IMR-90 (cell line): Measurements from ENCODE around the gene OVCA2.

Experiments
- CEBPB ChIP-seq: IDR thresholded peaks from 2 replicates; pipeline ENCODE4 v1.6.1; 2012; ENCODE audit warnings: low read depth, low read length, improper control_type of control experiment
- POLR2A ChIP-seq: IDR thresholded peaks from 2 replicates; pipeline ENCODE4 v1.6.1; 2012; ENCODE audit warnings: mild to moderate bottlenecking, low read depth, low read length
- RFX5 ChIP-seq: IDR thresholded peaks from 2 replicates; pipeline ENCODE4 v1.8.0; 2012; ENCODE audit warnings: low read depth, mild to moderate bottlenecking, low read length, moderate library complexity
- TF ChIP-seq, protein P1 (sequence below): conservative IDR thresholded peaks from 2 replicates; pipeline ENCODE4 v1.5.1; 2012; ENCODE audit warnings: mild to moderate bottlenecking, low read depth, low read length, improper control_type of control experiment
- TF ChIP-seq, protein P2 (sequence below): fragments of 150-350 bp; IDR thresholded peaks from 2 replicates; pipeline ENCODE4 v1.6.1; 2017; ENCODE audit warnings: mild to moderate bottlenecking, antibody characterized with exemption, low read length, low read depth

DNA sequence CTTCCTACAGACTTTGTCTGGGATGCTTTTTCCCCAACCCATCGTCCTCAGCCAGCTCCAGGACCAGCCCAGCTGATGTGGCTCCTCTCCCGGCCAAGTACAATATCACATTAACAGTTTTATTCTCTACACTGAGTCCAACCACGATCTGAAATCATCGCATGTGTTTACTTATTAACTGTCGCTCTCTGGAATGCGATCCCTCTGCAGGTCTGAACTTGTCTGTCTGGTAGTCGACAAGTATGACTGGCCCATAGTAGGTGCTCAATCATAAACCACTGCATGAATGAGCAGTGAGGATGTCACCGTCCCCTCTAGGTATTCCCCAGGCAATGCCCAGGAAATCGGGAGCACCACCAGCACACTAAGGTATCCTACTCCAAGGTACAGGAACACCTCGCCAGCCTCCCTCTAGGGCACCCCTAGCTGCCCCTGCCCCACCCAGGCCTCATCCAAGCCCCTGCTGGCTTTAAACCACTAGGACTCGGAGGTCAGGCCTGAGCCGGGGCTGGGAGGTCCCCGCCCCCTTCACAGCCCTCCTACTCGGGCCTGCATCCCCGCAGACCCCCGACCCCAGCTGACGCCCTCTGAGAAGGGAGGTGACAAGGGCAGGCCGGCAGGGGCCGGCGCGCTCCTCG, 44.4 kb upstream of the OVCA2 start:
- TF ChIP-seq, protein P1, sequence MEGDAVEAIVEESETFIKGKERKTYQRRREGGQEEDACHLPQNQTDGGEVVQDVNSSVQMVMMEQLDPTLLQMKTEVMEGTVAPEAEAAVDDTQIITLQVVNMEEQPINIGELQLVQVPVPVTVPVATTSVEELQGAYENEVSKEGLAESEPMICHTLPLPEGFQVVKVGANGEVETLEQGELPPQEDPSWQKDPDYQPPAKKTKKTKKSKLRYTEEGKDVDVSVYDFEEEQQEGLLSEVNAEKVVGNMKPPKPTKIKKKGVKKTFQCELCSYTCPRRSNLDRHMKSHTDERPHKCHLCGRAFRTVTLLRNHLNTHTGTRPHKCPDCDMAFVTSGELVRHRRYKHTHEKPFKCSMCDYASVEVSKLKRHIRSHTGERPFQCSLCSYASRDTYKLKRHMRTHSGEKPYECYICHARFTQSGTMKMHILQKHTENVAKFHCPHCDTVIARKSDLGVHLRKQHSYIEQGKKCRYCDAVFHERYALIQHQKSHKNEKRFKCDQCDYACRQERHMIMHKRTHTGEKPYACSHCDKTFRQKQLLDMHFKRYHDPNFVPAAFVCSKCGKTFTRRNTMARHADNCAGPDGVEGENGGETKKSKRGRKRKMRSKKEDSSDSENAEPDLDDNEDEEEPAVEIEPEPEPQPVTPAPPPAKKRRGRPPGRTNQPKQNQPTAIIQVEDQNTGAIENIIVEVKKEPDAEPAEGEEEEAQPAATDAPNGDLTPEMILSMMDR, result no peak
- TF ChIP-seq CEBPB, result no peak
- TF ChIP-seq, protein P2, sequence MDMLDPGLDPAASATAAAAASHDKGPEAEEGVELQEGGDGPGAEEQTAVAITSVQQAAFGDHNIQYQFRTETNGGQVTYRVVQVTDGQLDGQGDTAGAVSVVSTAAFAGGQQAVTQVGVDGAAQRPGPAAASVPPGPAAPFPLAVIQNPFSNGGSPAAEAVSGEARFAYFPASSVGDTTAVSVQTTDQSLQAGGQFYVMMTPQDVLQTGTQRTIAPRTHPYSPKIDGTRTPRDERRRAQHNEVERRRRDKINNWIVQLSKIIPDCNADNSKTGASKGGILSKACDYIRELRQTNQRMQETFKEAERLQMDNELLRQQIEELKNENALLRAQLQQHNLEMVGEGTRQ, result no peak
- no peak for TF ChIP-seq POLR2A
- no peak for TF ChIP-seq RFX5
